ENCODE results near the gene AHCYL2.

The AHCYL2 gene

GRCh38 chr7:129186749-129187260 is 38.0 kb upstream of the AHCYL2 start:
- H4K20me1 ChIP-seq (ENCODE audit: low read depth, low read length) = no peaks in the 10 kb centered on the region
- no peak overlapping the region for H3K27ac ChIP-seq (ENCODE audit: low read depth, low read length)
- no peak overlapping the region for H3K4me2 ChIP-seq (ENCODE audit: low read depth, low read length, poor library complexity, severe bottlenecking)
- no peaks in the 10 kb centered on the region for H3F3A ChIP-seq (ENCODE audit: insufficient read depth)
- H2AFZ ChIP-seq (ENCODE audit: low read depth, low read length, severe bottlenecking) = no peak overlapping the region
- no peaks in the 10 kb centered on the region for H3K79me2 ChIP-seq (ENCODE audit: insufficient read depth, low read length)
- no peaks in the 10 kb centered on the region for H3K9me2 ChIP-seq (replicated peaks; ENCODE audit: insufficient read depth, low read length)
- no peaks in the 10 kb centered on the region for H3K36me3 ChIP-seq (ENCODE audit: low read length)
- no peak overlapping the region for H3K9ac ChIP-seq (ENCODE audit: low read length)
- H3K27me3 ChIP-seq (ENCODE audit: low read length) = no peaks in the 10 kb centered on the region
- TF ChIP-seq EZH2phosphoT487 (conservative IDR thresholded peaks at IDR 0.05; ENCODE audit: low read length) = no peak
- TF ChIP-seq, protein P1, sequence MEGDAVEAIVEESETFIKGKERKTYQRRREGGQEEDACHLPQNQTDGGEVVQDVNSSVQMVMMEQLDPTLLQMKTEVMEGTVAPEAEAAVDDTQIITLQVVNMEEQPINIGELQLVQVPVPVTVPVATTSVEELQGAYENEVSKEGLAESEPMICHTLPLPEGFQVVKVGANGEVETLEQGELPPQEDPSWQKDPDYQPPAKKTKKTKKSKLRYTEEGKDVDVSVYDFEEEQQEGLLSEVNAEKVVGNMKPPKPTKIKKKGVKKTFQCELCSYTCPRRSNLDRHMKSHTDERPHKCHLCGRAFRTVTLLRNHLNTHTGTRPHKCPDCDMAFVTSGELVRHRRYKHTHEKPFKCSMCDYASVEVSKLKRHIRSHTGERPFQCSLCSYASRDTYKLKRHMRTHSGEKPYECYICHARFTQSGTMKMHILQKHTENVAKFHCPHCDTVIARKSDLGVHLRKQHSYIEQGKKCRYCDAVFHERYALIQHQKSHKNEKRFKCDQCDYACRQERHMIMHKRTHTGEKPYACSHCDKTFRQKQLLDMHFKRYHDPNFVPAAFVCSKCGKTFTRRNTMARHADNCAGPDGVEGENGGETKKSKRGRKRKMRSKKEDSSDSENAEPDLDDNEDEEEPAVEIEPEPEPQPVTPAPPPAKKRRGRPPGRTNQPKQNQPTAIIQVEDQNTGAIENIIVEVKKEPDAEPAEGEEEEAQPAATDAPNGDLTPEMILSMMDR (IDR thresholded peaks at IDR 0.05; ENCODE audit: insufficient read depth, low read length, poor library complexity, severe bottlenecking) = no peak
- no peak overlapping the region for H3K4me3 ChIP-seq (ENCODE audit: insufficient read depth, low read length, poor library complexity, severe bottlenecking)
- H3K9me3 ChIP-seq (ENCODE audit: insufficient read depth, low read length) = no peaks in the 10 kb centered on the region

GRCh38 chr7:129187681-129188371 is 37.0 kb upstream of the AHCYL2 start:
- H2AFZ ChIP-seq (ENCODE audit: low read depth, low read length, severe bottlenecking) = no peak overlapping the region

DNA sequence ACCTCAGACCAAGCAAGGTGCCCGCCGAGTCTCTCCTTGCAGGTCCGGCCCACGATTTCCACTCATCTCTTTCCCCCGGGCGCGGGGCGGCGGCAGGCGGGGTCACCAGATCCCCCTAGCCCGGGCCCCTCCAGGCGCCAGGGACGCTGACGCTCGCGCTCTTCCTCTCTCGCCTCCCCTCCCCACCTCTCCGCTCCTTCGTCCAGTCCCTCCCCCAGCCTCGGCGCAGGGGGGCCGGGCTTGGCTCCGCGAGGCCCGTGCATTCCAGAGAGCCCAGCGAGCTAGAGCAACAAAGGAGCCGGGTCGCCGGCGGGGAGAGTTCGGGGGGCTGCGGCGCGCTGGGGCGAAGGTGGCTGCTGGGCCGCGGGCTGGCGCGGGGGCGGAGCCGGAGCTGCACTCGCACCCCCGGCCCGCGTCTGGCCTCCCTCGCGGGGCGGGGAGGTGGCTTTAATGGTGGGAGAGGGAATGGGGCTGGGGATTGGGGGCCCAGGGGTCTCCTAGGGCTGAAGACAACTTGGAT is 36.4 kb upstream of the AHCYL2 start, which contains the start of gene SMO:
Gene SMO, plus strand, starts transcription at position 262 of the 520 bp plus-strand sequence. CDS start 519 bp downstream, outside the sequence.
- Histone ChIP-seq H3K27ac (ENCODE audit: low read depth, low read length) (no peak within 1 kb of the TSS), H3K4me3 (ENCODE audit: insufficient read depth, low read length, poor library complexity, severe bottlenecking) (peak within 1 kb of the TSS; percentile 32), H3K9me3 (ENCODE audit: insufficient read depth, low read length) (no peaks in the 10 kb centered on the region), H3F3A (ENCODE audit: insufficient read depth) (no peaks in the 10 kb centered on the region), H3K27me3 (ENCODE audit: low read length) (no peaks in the 10 kb centered on the region), H3K4me2 (ENCODE audit: low read depth, low read length, poor library complexity, severe bottlenecking) (peak within 1 kb of the TSS; percentile 41), H3K9me2 (replicated peaks; ENCODE audit: insufficient read depth, low read length) (no peaks in the 10 kb centered on the region), H3K9ac (ENCODE audit: low read length) (peak within 1 kb of the TSS; percentile 25), H3K36me3 (ENCODE audit: low read length) (no peaks in the 10 kb centered on the region), H2AFZ (ENCODE audit: low read depth, low read length, severe bottlenecking) (peak within 1 kb of the TSS; percentile 56), H4K20me1 (ENCODE audit: low read depth, low read length) (no peaks in the 10 kb centered on the region), H3K79me2 (ENCODE audit: insufficient read depth, low read length) (no peaks in the 10 kb centered on the region)
- TF ChIP-seq, protein P1 (IDR thresholded peaks at IDR 0.05; ENCODE audit: insufficient read depth, low read length, poor library complexity, severe bottlenecking) = no peak

More at GRCh38 chr7:129187681-129188371, 37.0 kb upstream of the AHCYL2 start:
- H4K20me1 ChIP-seq (ENCODE audit: low read depth, low read length) = no peaks in the 10 kb centered on the region
- no peaks in the 10 kb centered on the region for H3F3A ChIP-seq (ENCODE audit: insufficient read depth)
- no peak overlapping the region for H3K4me2 ChIP-seq (ENCODE audit: low read depth, low read length, poor library complexity, severe bottlenecking)
- no peaks in the 10 kb centered on the region for H3K9me3 ChIP-seq (ENCODE audit: insufficient read depth, low read length)
- H3K9ac ChIP-seq (ENCODE audit: low read length) = no peak overlapping the region
- no peaks in the 10 kb centered on the region for H3K79me2 ChIP-seq (ENCODE audit: insufficient read depth, low read length)
- TF ChIP-seq, protein P1 (IDR thresholded peaks at IDR 0.05; ENCODE audit: insufficient read depth, low read length, poor library complexity, severe bottlenecking) = no peak
- no peak for TF ChIP-seq EZH2phosphoT487 (conservative IDR thresholded peaks at IDR 0.05; ENCODE audit: low read length)
- no peak overlapping the region for H3K27ac ChIP-seq (ENCODE audit: low read depth, low read length)
- no peaks in the 10 kb centered on the region for H3K27me3 ChIP-seq (ENCODE audit: low read length)
- H3K36me3 ChIP-seq (ENCODE audit: low read length) = no peaks in the 10 kb centered on the region
- no peaks in the 10 kb centered on the region for H3K9me2 ChIP-seq (replicated peaks; ENCODE audit: insufficient read depth, low read length)
- H3K4me3 ChIP-seq (ENCODE audit: insufficient read depth, low read length, poor library complexity, severe bottlenecking) = no peak overlapping the region

All from SU-DHL-6 (cell line).